ENCODE results near the gene FRAT2.

Gene FRAT2

DNA sequence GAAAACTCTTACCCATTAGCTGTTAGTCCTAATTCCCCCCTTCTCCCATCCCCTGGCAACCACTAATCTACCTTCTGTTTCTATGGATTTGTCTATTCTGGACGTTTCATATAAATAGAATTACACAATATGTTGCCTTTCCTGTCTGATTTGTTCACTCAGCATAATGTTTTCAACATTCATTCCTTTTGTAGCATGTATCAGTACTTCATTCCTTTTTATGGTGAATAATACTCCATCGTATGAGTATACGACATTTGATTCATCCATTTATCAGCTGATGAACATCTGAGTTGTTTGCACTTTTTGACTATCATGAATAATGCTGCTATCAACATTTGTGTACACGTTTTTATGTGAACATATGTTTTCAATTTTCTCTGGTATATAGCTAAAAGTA lies 19.9 kb downstream of the FRAT2 start:
- TF ChIP-seq, protein P1, sequence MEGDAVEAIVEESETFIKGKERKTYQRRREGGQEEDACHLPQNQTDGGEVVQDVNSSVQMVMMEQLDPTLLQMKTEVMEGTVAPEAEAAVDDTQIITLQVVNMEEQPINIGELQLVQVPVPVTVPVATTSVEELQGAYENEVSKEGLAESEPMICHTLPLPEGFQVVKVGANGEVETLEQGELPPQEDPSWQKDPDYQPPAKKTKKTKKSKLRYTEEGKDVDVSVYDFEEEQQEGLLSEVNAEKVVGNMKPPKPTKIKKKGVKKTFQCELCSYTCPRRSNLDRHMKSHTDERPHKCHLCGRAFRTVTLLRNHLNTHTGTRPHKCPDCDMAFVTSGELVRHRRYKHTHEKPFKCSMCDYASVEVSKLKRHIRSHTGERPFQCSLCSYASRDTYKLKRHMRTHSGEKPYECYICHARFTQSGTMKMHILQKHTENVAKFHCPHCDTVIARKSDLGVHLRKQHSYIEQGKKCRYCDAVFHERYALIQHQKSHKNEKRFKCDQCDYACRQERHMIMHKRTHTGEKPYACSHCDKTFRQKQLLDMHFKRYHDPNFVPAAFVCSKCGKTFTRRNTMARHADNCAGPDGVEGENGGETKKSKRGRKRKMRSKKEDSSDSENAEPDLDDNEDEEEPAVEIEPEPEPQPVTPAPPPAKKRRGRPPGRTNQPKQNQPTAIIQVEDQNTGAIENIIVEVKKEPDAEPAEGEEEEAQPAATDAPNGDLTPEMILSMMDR (IDR thresholded peaks at IDR 0.05; ENCODE audit: low read depth, low read length), result no peak
- no peak overlapping the region for H3K4me3 ChIP-seq (ENCODE audit: low read depth, low read length)

DNA sequence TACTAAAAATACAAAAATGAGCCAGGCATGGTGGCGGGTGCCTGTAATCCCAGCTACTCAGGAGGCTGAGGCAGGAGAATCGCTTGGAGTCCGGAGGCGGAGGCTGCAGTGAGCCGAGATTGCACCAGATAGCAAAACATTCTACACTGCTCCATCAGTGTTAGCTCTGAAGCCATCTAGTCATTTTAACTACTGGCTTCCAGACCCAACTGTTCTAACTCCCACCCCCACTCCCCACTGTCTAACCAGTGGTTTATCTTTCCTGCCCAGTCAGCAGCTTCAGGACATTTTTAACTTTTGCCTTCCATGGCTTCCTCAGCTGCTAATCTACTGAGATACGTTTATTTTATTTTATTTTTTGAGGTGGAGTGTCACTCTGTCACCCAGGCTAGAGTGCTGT lies 21.6 kb downstream of the FRAT2 start:
- no peak overlapping the region for H3K4me3 ChIP-seq (ENCODE audit: low read depth, low read length)
- TF ChIP-seq, protein P1 (IDR thresholded peaks at IDR 0.05; ENCODE audit: low read depth, low read length), result no peak

DNA sequence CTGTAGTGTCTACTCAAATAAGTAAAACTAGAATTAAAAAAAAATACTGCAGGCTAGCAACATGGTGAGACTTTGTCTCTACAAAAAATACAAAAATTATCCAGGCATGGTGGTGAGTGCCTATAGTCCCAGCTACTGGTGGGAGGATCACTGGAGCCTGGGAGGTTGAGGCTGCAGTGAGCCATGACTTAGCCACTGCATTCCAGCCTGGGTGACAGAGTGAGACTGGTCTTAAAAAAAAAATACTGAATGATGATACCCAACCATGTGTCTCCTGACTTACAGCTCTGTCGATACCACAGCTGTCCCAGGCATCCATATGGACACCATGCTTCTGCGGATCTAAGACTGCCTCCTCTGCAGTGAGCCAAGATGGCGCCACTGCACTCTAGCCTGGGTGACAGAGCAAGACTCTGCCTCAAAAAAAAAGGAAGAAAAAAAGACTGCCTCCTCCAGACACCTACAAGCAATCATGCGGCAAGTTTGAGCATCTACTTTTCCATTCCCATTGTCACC lies 23.4 kb downstream of the FRAT2 start:
- no peak overlapping the region for H3K4me3 ChIP-seq (ENCODE audit: low read depth, low read length)
- TF ChIP-seq, protein P1 (IDR thresholded peaks at IDR 0.05; ENCODE audit: low read depth, low read length), result no peak

DNA sequence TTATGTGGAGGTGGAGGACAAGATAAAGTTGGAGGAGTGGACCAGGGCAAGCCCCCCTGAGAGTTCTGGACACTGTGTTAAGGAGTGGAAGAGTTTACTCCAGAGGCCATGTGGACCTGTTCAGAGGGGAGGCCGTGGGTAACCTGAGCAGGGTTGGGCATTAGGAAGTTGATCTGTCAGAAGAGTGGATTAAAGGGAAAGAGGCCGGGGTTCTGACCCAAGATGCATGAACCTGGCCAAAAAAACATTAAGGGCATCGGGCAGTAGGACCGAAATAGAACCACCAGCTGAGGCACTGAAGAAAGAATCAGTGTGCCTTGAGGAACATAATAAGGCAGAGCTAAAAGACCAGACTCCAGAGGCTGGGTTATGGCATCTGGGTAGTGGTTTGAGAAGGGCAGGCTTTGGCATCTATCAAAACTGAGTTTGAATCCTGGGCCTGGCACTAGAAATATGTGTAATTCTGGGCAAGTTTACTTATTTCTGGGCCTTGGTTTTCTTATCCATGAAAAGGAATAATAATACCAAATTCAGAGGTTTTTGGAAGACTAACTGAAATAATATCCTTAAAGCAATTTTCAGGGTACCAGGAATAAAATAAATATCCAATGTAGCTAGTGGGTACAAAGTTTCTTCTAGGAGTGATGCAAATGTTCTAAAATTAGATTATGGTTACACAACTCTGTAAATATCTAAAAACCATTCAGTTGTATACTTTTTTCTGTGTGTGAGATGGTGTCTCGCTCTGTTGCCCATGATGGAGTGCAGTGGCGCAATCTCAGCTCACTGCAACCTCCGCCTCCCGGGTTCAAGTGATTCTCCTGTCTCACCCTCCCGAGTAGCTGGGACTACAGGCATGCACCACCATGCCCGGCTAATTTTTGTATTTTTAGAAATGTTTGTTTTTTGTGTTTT lies 26.4 kb downstream of the FRAT2 start:
- TF ChIP-seq, protein P1 (IDR thresholded peaks at IDR 0.05; ENCODE audit: low read depth, low read length), result no peak
- H3K4me3 ChIP-seq (ENCODE audit: low read depth, low read length), result no peak overlapping the region

DNA sequence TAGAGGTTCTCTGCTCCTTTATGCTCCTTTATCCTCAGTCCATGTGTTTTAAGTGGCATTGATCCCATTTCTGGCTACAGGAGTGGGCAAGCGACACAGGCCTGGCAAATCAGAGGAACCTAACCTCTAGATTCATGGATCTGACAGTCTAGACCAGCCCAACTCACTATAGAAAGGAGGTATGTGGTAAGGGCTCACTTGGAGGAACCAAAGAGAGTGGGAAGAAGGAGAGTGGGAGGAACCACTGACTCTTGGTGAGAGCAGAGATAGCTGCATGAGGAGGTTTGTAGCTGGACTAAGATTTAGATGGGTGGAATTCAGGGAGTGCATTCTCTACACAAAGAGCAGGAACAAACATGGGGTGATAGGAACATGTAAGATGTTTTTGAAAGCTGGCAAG lies 27.1 kb downstream of the FRAT2 start:
- TF ChIP-seq, protein P1 (IDR thresholded peaks at IDR 0.05; ENCODE audit: low read depth, low read length), result no peak
- no peak overlapping the region for H3K4me3 ChIP-seq (ENCODE audit: low read depth, low read length)

- TF ChIP-seq, protein P1 (IDR thresholded peaks at IDR 0.05; ENCODE audit: low read depth, low read length), result no peak
Measured at GRCh38 chr10:97302088-97302791, 32.3 kb downstream of the FRAT2 start.

GRCh38 chr10:97300980-97301379 lies 33.5 kb downstream of the FRAT2 start:
- no peak overlapping the region for H3K4me3 ChIP-seq (ENCODE audit: low read depth, low read length)
- TF ChIP-seq, protein P1 (IDR thresholded peaks at IDR 0.05; ENCODE audit: low read depth, low read length), result no peak

More at GRCh38 chr10:97302088-97302791, 32.3 kb downstream of the FRAT2 start:
- no peak overlapping the region for H3K4me3 ChIP-seq (ENCODE audit: low read depth, low read length)
